AG20443 (cell line): Measurements from ENCODE around the gene CCNI.
A peak's percentile ranks its signal among the peaks of the same experiment; 100 is the strongest.
"Not testable (repeated sequence)": the region's sequence is repeated elsewhere in the genome, so short reads cannot be mapped to it uniquely, and the experiment has no call there.

ENCODE experiments used
- DNase-seq: peaks from one replicate; pipeline ENCODE4 v3.0.0; 2012; ENCODE audit warnings: low spot score, mixed read lengths

Gene CCNI

GRCh38 chr4:77075869-77076799, at the start of gene CCNI:
CCNI (minus strand) TSS chr4:77075989; CDS start chr4:77066362, 9,627 bp downstream.
- peak; percentile 99 for DNase-seq

DNA sequence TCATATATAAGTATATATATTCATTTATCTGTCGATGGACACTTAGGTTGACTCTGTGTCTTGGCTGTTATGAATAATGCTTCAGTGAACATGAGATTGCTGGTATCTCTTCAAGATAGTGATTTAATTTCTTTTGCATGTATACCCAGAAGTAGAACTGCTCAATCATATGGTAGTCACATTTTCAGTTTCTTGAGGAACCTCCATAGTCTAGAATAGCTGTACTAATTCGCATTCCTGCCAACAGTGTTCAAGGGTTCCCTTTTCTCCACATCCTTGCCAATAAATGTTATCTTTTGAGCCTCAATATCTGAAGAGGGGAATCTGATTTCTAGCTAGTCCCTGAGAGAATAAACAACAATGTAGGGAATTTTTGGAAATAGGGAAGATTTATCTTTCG, 48.8 kb upstream of the CCNI start:
- no peak for DNase-seq

GRCh38 chr4:77123411-77123810, 47.6 kb upstream of the CCNI start:
- no peak for DNase-seq

- DNase-seq = no peak
Observed at GRCh38 chr4:77122656-77123055, 46.9 kb upstream of the CCNI start.

- DNase-seq = no peak
Observed at GRCh38 chr4:77121736-77122240, 46.0 kb upstream of the CCNI start.

DNA sequence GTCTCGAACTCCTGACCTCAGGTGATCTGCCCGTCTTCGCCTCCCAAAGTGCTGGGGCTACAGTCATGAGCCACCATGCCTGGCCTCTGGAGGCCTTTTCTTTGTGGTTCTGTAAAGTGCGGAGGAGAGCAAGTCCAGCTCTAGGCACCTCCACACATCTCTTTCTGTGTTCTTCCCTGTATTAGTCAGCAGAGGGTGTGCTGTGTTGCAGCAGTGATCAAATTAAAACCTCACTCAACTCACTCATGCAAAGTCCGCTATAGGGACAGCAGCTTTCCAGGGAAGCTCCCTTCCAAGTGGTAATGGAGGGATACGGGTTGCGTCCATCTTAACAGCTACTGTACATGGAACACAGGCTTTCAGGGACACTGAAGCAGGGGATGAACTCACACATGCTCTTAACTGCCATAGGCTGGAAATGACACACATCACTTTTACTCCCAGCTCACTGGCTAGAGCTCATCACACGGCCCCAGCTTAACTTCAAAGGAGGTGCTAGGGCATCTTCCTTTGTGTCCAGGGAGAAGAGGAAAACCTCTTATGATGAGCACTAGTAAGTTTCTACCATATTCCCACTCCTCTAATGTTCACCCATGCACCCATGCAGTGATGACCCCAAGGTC, 45.2 kb upstream of the CCNI start:
- peak; percentile 22 for DNase-seq

GRCh38 chr4:77117721-77118120, 41.9 kb upstream of the CCNI start:
- no peak for DNase-seq

DNA sequence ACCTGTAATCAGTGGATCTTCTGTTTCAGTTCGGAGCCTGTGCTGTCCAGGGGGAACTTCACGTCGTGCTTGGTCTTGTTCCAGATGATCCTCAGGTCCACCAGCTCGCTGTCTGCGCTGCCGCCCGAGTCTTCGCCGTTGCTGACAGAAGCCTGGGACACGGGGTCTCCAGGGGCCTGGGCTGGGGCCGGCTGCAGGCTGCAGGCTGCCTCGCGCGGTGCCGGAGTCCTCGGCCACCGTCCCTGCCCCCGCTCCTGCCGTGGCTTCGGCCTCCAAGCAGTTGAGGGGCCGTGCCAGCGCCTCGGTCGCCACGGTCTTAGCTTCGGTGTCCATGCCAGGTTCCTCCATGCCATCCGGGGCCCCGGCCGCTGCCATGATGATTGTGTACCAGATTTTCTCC, 37.3 kb upstream of the CCNI start:
- DNase-seq = no peak

- DNase-seq = peak; percentile 12
Observed at GRCh38 chr4:77110730-77111129, 34.9 kb upstream of the CCNI start.

DNA sequence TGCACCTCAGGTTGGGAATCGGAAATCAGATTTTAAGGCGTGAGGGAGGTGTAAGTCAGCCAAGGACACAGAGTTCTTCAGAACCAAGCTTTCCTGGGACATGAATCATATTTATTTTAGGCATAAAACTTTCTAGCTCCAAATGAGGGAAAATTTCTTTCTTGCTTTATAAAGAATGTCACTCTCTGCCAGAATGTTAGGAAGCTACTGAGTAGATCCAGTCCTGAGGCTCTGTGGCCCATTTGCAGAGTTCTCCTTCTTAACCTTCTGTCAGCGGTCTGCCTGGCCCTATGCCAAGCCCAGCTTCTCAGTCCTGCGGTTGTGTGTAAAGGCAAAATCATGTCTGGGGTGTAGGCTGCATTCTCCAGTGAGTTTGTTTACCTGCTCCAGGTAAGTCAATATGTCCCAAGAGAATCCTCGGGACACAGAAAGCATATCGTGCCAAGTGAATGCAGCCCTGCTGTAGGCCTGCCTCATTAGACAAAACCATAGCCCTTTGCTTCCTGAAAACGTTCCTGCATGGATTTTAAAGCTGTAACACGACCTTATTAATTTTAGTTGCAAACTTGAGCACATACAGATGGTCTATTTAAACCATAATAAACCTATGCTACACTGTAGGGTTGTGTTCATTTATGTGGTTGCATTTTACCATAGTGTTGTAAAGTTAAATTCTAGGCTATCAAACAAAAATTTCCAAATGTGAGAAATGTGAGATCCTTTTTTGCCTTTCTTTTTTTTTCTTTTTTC, 29.2 kb upstream of the CCNI start:
- peak; percentile 45 for DNase-seq

GRCh38 chr4:77104388-77104787, 28.6 kb upstream of the CCNI start:
- DNase-seq = no peak

DNA sequence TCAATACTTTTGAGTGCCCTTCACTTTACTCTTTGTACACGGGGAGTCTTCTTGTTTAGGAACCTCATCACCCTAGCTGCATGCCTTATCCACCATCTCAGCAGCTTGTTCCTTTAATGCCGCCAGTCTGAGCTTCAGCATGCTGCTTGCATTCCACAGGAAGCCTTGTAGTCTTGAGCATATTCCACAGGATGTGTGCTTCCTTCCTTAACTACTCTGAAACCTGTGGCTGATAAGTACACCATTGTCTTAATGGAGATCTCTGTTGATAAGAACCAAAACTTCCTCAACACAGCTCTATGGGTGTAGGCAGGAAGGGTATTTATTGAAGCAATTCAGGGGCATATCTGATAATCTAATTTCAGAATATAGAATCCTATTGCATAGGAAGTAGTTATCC, 24.4 kb upstream of the CCNI start:
- no peak for DNase-seq

DNA sequence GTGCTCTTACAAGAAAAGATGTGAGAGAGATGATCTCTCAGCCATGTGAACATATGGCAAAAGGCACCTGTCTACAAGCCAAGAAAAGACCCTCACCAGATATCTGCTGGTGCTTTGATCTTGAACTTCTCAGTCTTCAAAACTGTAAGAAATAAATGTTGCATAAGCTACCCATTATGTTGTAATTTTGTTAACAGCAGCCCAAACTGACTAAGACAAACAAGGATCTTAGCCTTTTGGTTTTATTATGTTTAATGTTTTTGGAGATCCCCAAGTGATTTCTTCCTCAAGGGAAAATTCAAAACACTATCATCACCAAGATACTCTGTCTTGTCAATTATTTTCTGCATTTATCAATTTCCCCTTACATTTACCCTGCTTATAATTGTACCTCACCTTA, 21.8 kb upstream of the CCNI start:
- DNase-seq = no peak

- peak; percentile 80 for DNase-seq
Observed at GRCh38 chr4:77095101-77095821, 19.5 kb upstream of the CCNI start.

DNA sequence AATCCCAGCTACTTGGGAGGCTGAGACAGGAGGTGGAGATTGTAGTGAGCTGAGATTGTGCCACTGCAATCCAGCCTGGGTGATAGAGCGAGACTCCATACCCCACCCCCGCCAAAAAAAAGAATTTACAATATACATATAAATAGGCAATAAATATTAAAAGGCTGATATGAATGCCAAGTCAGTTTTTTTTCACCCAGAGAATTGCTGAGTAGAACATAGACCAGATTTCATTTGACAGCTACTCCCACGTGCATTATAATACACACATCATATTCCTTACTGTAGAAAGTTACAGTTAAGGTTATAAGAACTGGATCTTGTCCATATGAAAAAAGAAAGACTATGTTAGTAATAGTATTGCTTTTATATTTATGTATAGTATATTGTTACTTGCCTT, 18.7 kb upstream of the CCNI start:
- no peak for DNase-seq

DNA sequence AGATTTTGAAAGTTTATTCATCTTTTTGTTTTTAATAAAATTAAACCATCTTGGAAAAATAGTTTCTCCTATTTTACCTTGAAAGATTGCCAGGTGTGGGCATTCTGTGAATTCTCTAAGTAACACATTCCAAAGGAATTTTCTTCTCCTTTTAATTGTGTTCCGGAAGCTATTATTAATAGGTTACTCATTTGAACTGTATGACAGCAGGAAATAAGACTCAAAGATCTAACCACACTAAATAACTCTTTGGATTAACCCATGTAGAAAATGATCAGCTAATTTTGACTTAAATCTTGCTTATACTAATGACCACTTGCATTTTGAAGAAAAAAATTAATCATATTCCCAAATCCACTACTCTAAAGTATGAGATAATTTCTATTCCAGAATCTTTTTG, 17.6 kb upstream of the CCNI start:
- DNase-seq = peak; percentile 36

DNA sequence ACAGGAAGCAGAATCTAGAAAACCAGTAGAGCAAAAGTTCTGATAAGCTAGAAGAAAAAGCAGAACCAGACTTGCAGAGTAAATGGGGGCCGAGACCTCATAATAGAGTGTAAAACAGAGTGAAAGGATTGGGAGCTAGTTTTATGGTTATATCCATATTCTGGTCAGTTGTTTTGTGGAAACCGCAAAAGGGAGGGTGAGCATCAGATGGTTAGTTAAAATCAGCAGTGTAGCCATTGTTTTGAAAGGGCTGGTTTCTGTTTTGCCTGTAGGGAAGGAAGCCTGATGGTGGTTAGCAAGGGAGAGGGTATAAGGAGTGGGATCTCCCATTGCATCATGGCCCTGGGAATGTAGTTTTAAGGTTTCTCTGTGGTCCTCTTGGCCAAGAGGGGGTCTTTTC, 17.2 kb upstream of the CCNI start:
- DNase-seq = peak; percentile 59

GRCh38 chr4:77089866-77090265, 14.1 kb upstream of the CCNI start:
- DNase-seq = no peak

GRCh38 chr4:77087027-77087426, 11.2 kb upstream of the CCNI start:
- DNase-seq = not testable (repeated sequence)

GRCh38 chr4:77084019-77084639, 8.3 kb upstream of the CCNI start:
- DNase-seq = no peak

GRCh38 chr4:77082886-77083608, 7.3 kb upstream of the CCNI start:
- DNase-seq = no peak
